IPS DF 6.9 (cell line): Measurements from ENCODE around the gene FANCE.

Source experiments
- DNase-seq: peaks from one replicate; pipeline ENCODE4 v3.0.0-alpha.2; 2013; ENCODE audit warnings: low read depth, low spot score
- H3K27ac ChIP-seq: one replicate; pipeline ENCODE4 v1.5.1; 2013; ENCODE audit warnings: low read length, control low read depth
- H3K27me3 ChIP-seq: 2 replicates; pipeline ENCODE4 v1.6.1; 2013; ENCODE audit warnings: mild to moderate bottlenecking, low read length; ENCODE audit not compliant: control insufficient read depth, insufficient read depth
- H3K36me3 ChIP-seq: 2 replicates; pipeline ENCODE4 v1.6.1; 2013; ENCODE audit warnings: low read length; ENCODE audit not compliant: control insufficient read depth, insufficient read depth
- H3K4me1 ChIP-seq: 2 replicates; pipeline ENCODE4 v1.6.1; 2013; ENCODE audit warnings: low read length; ENCODE audit not compliant: control insufficient read depth, insufficient read depth
- H3K4me3 ChIP-seq: 2 replicates; pipeline ENCODE4 v1.5.1; 2013; ENCODE audit warnings: mild to moderate bottlenecking, low read length
- H3K9me3 ChIP-seq: 2 replicates; pipeline ENCODE4 v1.6.1; 2013; ENCODE audit warnings: low read length, inconsistent platforms; ENCODE audit not compliant: control insufficient read depth, insufficient read depth
- WGBS: extraction: QIAGEN DNeasy Blood & Tissue Kit; methylation state at CpG from one replicate; pipeline ENCODE4 v1.1.7; 2013; ENCODE audit warnings: mixed read lengths, missing lambda C conversion rate; ENCODE audit not compliant: insufficient read length, insufficient coverage; 5-methylcytosine and 5-hydroxymethylcytosine counted together

The FANCE gene

GRCh38 chr6:35452183-35453090 lies at the start of gene FANCE:
Gene FANCE (plus strand): TSS chr6:35452338. CDS start chr6:35452546, 208 bp downstream.
- Histone ChIP-seq H3K4me3 (peak within 1 kb of the TSS; percentile 62; the same call in 1 of the 2 replicates), H3K9me3 (no peaks in the 10 kb centered on the region), H3K4me1 (peaks cover 1% of the 10 kb centered on the region; the same call in 1 of the 2 replicates), H3K36me3 (peaks cover 6% of the 10 kb centered on the region; the same call in 1 of the 2 replicates), H3K27ac (no peak within 1 kb of the TSS), H3K27me3 (no peaks in the 10 kb centered on the region)
- no peak for DNase-seq
- WGBS, result no CpG with 5 or more reads among the region's 87 CpGs

DNA sequence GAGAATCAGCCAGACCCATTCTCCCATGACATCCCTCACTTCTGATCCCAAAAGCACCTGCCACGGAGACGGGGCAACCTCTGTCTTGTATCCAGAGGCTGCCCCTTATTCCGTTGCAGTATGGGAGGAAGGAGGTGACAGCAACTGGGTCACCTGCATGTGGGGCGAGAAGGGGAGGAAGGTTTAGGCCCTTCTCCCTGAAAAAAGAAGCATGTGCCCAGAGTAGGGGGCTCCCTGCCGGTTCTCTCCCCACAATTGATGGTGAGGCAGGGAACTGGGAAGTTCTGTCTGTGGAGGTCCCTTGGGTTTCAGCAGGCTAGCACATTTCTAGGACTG lies 49.3 kb upstream of the FANCE start:
- H3K27ac ChIP-seq, result no peak overlapping the region
- no peaks in the 10 kb centered on the region for H3K4me1 ChIP-seq
- H3K36me3 ChIP-seq, result no peaks in the 10 kb centered on the region
- no peaks in the 10 kb centered on the region for H3K27me3 ChIP-seq
- H3K4me3 ChIP-seq, result no peak overlapping the region
- H3K9me3 ChIP-seq, result no peaks in the 10 kb centered on the region
- whole genome bisulfite sequencing, result no CpG with 5 or more reads among the region's 5 CpGs
- DNase-seq, result no peak

DNA sequence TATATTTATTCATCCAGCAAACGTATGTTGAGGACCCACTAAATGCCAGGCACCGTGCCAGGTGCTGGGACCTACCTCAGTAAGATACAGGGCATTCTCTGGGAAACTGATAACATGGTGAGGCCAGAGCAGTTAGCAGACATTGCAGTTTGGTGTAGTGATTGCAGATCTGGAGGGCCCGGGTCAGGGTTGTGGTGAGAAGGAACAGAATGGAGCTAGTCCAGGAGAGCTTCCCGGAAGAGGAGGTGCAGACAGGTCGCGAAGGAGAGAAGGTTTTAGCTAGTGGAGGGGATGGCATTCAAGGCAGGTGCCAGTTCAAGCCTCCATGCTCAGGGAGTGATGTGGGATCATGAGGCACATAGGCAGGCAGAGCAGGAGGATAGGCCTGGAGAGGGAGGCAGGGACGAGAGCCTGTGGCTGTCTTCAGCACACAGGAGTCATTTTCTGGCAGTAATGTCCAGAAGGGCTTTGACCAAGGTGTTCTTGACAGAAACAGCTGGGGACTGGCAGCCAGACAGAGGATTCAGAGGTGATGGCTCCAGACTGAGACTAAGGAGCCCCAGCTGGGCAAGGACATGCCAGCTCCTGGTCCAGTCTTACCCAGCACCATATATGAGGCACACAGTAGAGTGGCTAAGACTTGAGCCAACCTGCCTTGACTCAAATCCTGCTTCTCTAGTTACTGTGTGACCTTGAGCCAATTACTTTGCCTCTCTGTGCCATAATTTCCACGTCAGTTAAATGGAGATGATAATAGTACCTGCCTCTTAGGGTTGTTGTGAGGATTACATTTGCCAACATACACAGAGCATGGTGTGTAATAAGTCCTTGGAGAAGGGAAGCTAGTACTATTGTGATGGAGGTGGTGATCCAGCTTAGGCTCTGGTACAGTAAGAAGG lies 48.3 kb upstream of the FANCE start:
- Histone ChIP-seq H3K27me3 (no peaks in the 10 kb centered on the region), H3K4me3 (no peak overlapping the region), H3K27ac (no peak overlapping the region), H3K36me3 (no peaks in the 10 kb centered on the region), H3K4me1 (no peaks in the 10 kb centered on the region), H3K9me3 (no peaks in the 10 kb centered on the region)
- no CpG with 5 or more reads among the region's 8 CpGs for WGBS
- no peak for DNase-seq

GRCh38 chr6:35406711-35407485 lies 45.2 kb upstream of the FANCE start:
- no CpG with 5 or more reads among the region's 20 CpGs for WGBS
- no peaks in the 10 kb centered on the region for H3K4me1 ChIP-seq
- no peak for DNase-seq
- no peak overlapping the region for H3K27ac ChIP-seq
- no peak overlapping the region for H3K4me3 ChIP-seq
- no peaks in the 10 kb centered on the region for H3K9me3 ChIP-seq
- H3K27me3 ChIP-seq, result no peaks in the 10 kb centered on the region
- H3K36me3 ChIP-seq, result peaks cover 2% of the 10 kb centered on the region; the same call in 1 of the 2 replicates

DNA sequence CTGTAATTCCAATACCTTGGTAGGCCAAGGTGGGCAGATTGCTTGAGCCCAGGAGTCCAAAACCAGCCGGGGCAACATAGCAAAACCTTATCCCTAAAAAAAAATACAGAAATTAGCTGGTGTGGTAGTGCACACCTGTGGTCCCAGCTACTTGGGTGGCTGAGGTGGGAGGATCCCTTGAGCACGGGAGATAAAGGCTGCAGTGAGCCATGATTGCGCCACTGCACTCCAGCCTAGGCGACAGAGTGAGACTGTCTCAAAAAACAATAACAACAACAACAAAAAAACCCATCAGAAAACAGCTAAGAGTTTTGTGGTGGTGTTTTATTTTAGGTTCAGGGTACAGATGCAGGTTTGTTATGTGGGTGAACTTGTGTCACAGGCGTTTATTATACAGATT lies 42.9 kb upstream of the FANCE start:
- no peak overlapping the region for H3K27ac ChIP-seq
- no peak overlapping the region for H3K4me3 ChIP-seq
- DNase-seq, result no peak
- WGBS, result no CpG with 5 or more reads among the region's 5 CpGs
- no peaks in the 10 kb centered on the region for H3K9me3 ChIP-seq
- no peaks in the 10 kb centered on the region for H3K27me3 ChIP-seq
- H3K4me1 ChIP-seq, result no peaks in the 10 kb centered on the region
- peaks cover 5% of the 10 kb centered on the region; the same call in 1 of the 2 replicates for H3K36me3 ChIP-seq

DNA sequence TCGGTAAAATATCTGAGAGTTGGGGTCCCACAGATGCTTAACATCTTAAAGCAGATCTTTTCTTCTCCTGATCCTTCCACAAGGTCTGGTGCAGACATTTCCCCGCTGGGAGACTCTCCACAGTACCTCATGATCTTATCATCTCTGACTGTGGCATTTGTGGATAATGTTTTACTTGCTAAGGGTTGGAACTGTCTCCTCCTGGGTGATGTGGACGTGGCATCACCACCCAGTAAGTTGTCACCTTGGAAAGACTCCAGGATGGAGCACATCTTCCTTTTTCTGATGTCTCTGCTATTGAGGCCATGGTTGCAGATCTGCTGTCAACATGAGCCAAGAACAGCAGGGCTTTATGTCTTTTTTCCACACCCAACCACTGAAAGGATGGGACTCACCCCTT lies 42.0 kb upstream of the FANCE start:
- H3K4me3 ChIP-seq, result no peak overlapping the region
- H3K27me3 ChIP-seq, result no peaks in the 10 kb centered on the region
- H3K36me3 ChIP-seq, result peaks cover 5% of the 10 kb centered on the region; the same call in 1 of the 2 replicates
- no peak for DNase-seq
- no peaks in the 10 kb centered on the region for H3K9me3 ChIP-seq
- H3K27ac ChIP-seq, result no peak overlapping the region
- no CpG with 5 or more reads among the region's 3 CpGs for WGBS
- peaks cover 1% of the 10 kb centered on the region; the same call in 1 of the 2 replicates for H3K4me1 ChIP-seq

DNA sequence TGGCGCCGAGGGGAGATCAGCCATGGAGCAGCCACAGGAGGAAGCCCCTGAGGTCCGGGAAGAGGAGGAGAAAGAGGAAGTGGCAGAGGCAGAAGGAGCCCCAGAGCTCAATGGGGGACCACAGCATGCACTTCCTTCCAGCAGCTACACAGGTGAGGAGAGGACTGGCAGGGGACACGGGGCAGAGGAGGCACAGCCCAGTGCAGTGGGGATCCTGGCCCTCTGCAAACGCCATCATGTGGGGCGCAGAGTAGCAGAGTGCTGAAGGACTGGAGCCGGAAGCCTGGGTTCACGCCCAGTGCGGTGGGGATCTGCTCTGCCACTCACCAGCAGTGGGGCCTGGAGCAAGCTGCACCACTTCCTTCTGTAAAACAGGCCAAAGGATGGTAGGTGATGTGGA lies 41.1 kb upstream of the FANCE start:
- peaks cover 5% of the 10 kb centered on the region; the same call in 1 of the 2 replicates for H3K36me3 ChIP-seq
- H3K9me3 ChIP-seq, result no peaks in the 10 kb centered on the region
- no CpG with 5 or more reads among the region's 9 CpGs for WGBS
- no peaks in the 10 kb centered on the region for H3K27me3 ChIP-seq
- H3K4me1 ChIP-seq, result peaks cover 1% of the 10 kb centered on the region; the same call in 1 of the 2 replicates
- no peak overlapping the region for H3K4me3 ChIP-seq
- no peak overlapping the region for H3K27ac ChIP-seq
- DNase-seq, result no peak

DNA sequence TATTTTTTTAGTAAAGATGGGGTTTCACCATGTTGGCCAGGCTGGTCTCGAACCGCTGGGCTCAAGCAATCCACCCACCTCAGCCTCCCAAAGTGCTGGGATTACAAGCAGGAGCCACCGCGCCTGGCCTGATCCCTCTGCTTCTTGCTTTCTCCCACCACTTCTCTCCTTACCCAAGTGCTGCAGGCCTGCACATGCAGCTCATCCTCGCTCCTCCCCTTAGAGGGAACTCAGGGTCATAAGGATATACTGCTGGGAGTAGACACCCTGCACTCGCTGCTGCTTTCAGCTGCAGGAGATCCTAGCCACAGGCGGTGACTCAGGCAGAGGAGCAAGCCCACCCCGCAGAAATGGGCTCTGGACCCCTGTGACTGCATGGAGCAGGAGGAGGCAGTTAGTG lies 40.0 kb upstream of the FANCE start:
- Histone ChIP-seq H3K27ac (no peak overlapping the region), H3K4me3 (no peak overlapping the region), H3K4me1 (peaks cover 1% of the 10 kb centered on the region; the same call in 1 of the 2 replicates), H3K27me3 (no peaks in the 10 kb centered on the region), H3K9me3 (no peaks in the 10 kb centered on the region), H3K36me3 (peaks cover 5% of the 10 kb centered on the region; the same call in 1 of the 2 replicates)
- WGBS, result no CpG with 5 or more reads among the region's 8 CpGs
- DNase-seq, result no peak

GRCh38 chr6:35413911-35414310 lies 38.2 kb upstream of the FANCE start:
- Histone ChIP-seq H3K36me3 (peaks cover 5% of the 10 kb centered on the region; the same call in 1 of the 2 replicates), H3K4me1 (peaks cover 2% of the 10 kb centered on the region), H3K4me3 (no peak overlapping the region), H3K9me3 (no peaks in the 10 kb centered on the region), H3K27ac (no peak overlapping the region), H3K27me3 (no peaks in the 10 kb centered on the region)
- no CpG with 5 or more reads among the region's 6 CpGs for WGBS
- DNase-seq, result no peak
